Measurements from ENCODE around the gene DOCK6. TPM values are rescaled to one million over a fixed set of nuclear protein-coding genes. Genes with fewer than 3 reads are reported as not detected.

Gene DOCK6
- total RNA-seq, 1 donor from 2014 or later = 56.8 TPM

- Histone ChIP-seq H3K27me3 (ENCODE audit: control insufficient read depth, insufficient read depth, low read length) (no peaks in the 10 kb centered on the region), H3K36me3 (ENCODE audit: control insufficient read depth, insufficient read depth, low read length) (no peaks in the 10 kb centered on the region)
- TF ChIP-seq, protein P1, sequence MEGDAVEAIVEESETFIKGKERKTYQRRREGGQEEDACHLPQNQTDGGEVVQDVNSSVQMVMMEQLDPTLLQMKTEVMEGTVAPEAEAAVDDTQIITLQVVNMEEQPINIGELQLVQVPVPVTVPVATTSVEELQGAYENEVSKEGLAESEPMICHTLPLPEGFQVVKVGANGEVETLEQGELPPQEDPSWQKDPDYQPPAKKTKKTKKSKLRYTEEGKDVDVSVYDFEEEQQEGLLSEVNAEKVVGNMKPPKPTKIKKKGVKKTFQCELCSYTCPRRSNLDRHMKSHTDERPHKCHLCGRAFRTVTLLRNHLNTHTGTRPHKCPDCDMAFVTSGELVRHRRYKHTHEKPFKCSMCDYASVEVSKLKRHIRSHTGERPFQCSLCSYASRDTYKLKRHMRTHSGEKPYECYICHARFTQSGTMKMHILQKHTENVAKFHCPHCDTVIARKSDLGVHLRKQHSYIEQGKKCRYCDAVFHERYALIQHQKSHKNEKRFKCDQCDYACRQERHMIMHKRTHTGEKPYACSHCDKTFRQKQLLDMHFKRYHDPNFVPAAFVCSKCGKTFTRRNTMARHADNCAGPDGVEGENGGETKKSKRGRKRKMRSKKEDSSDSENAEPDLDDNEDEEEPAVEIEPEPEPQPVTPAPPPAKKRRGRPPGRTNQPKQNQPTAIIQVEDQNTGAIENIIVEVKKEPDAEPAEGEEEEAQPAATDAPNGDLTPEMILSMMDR (IDR thresholded peaks at IDR 0.05; ENCODE audit: insufficient read depth, low read length, poor library complexity, severe bottlenecking) = no peak
Measured at GRCh38 chr19:11233073-11233472, 29.3 kb downstream of the DOCK6 start.

GRCh38 chr19:11232555-11232954 lies 29.8 kb downstream of the DOCK6 start:
- DNase-seq (ENCODE audit: low read depth) = no peak
- no peak overlapping the region for H3K4me3 ChIP-seq (ENCODE audit: low read depth, low read length)
- TF ChIP-seq, protein P1 (IDR thresholded peaks at IDR 0.05; ENCODE audit: insufficient read depth, low read length, poor library complexity, severe bottlenecking) = no peak
- H3K36me3 ChIP-seq (ENCODE audit: control insufficient read depth, insufficient read depth, low read length) = no peaks in the 10 kb centered on the region
- H3K27me3 ChIP-seq (ENCODE audit: control insufficient read depth, insufficient read depth, low read length) = no peaks in the 10 kb centered on the region

More at GRCh38 chr19:11233073-11233472, 29.3 kb downstream of the DOCK6 start:
- H3K4me3 ChIP-seq (ENCODE audit: low read depth, low read length) = no peak overlapping the region
- DNase-seq (ENCODE audit: low read depth) = no peak

DNA sequence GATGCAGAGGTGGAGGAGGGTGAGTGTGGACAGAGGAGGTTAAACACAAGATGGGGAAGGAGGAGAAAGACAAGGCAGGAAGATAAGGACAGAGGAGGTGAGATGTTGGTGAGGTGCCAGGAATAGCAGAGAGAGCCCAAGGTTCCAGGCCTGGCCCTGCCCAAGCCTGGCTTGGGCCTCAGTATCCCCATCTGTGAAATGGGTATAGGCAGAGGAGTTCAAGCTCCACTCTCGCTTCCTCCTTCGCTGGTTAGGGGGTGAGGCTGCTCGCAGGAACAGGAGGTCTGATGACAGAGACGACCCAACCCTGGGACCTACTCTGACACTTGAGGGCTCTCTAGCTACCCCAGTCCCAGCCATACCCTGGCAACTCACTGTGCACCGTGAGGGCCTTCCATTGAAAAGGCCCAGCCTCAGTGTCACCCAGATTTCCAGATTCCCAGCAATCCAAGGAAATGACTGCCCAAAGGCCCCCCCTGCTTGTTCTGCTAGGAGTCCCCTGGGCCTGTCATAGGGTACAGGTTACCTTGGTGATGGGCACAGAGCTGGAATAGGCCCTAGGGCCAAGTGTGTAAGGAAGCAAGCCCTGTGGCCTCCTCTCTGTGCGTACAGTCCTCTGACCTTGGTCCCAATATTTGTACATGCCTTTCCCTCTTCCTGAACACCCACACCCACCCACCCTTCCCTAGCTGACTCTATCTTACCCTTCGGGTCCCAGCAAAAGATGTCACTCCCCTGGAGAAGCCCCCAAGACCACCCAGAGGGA lies 31.5 kb downstream of the DOCK6 start:
- no peaks in the 10 kb centered on the region for H3K27me3 ChIP-seq (ENCODE audit: control insufficient read depth, insufficient read depth, low read length)
- H3K36me3 ChIP-seq (ENCODE audit: control insufficient read depth, insufficient read depth, low read length) = no peaks in the 10 kb centered on the region
- TF ChIP-seq, protein P1 (IDR thresholded peaks at IDR 0.05; ENCODE audit: insufficient read depth, low read length, poor library complexity, severe bottlenecking) = no peak
- DNase-seq (ENCODE audit: low read depth) = no peak
- no peak overlapping the region for H3K4me3 ChIP-seq (ENCODE audit: low read depth, low read length)

GRCh38 chr19:11227195-11227886 lies 35.0 kb downstream of the DOCK6 start:
- TF ChIP-seq, protein P1 (IDR thresholded peaks at IDR 0.05; ENCODE audit: insufficient read depth, low read length, poor library complexity, severe bottlenecking) = peak; percentile 24
- no peak for DNase-seq (ENCODE audit: low read depth)
- H3K4me3 ChIP-seq (ENCODE audit: low read depth, low read length) = no peak overlapping the region

GRCh38 chr19:11226716-11227166 lies 35.6 kb downstream of the DOCK6 start:
- Histone ChIP-seq H3K27me3 (ENCODE audit: control insufficient read depth, insufficient read depth, low read length) (no peaks in the 10 kb centered on the region), H3K4me3 (ENCODE audit: low read depth, low read length) (no peak overlapping the region), H3K36me3 (ENCODE audit: control insufficient read depth, insufficient read depth, low read length) (no peaks in the 10 kb centered on the region)
- DNase-seq (ENCODE audit: low read depth) = no peak
- TF ChIP-seq, protein P1 (IDR thresholded peaks at IDR 0.05; ENCODE audit: insufficient read depth, low read length, poor library complexity, severe bottlenecking) = no peak

More at GRCh38 chr19:11227195-11227886, 35.0 kb downstream of the DOCK6 start:
- no peaks in the 10 kb centered on the region for H3K27me3 ChIP-seq (ENCODE audit: control insufficient read depth, insufficient read depth, low read length)
- no peaks in the 10 kb centered on the region for H3K36me3 ChIP-seq (ENCODE audit: control insufficient read depth, insufficient read depth, low read length)

All from kidney epithelial cell (primary cell).